Measurements from ENCODE around the gene BHLHA15. TPM values are rescaled to one million over a fixed set of nuclear protein-coding genes. Genes with fewer than 3 reads are reported as not detected.

BHLHA15 gene
- polyA plus RNA-seq, 1 of the 3 experiments (the other 2 are of a cell fraction), result 0.10 TPM

- no peak for TF ChIP-seq RAD21 (IDR thresholded peaks at IDR 0.05; ENCODE audit: low read length)
Measured at GRCh38 chr7:98200364-98200763, 10.9 kb upstream of the BHLHA15 start (continued).

DNA sequence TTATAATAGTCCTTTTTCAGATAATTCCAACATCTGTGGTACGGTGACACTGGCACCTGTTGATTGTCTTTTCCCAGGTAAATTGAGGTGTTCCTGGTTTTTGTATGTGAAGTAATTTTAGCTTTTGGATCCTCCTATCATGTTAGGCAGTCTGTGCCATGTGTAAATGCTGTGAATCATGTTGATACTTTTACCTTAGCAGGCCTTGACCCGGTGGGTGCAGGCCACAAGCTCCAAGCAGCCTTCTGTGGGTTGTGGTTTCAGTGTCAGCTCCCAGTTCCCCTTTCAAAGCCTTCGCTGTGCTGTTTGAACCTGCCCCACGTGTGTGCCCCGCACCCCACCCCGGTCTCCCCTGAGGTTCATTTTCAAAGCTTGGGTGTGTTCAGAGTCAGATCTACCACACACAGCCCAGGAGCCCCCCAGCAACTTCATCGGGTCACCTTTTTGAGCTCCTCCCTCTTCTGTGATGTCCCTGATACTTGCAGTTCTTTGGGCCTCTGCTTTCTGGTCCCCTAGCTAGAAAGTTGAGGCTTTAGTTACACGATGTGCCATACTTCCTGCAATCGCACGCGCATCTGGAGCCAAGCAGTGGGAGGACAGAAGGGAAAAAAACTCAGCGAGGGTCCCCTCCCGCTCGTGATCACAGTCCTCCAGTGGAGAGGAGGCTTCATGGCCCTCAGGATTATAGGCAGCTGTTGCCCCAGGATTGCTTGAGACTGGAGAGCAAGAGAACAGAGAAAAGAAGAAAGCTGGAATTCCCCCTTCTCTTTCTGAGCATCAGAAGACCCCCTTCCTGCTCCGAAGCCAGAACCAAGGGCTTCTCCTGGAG, 8.7 kb upstream of the BHLHA15 start:
- no peak overlapping the region for H3K4me3 ChIP-seq (ENCODE audit: low read depth in 2 of 2, low read length in 1 of 2)

GRCh38 chr7:98203261-98203963, 7.8 kb upstream of the BHLHA15 start:
- Histone ChIP-seq H4K20me1 (ENCODE audit: insufficient read depth) (no peaks in the 10 kb centered on the region), H3F3A (replicated peaks; ENCODE audit: insufficient read depth) (no peaks in the 10 kb centered on the region), H3K36me3 (replicated peaks in 1 of 2; ENCODE audit: control insufficient read depth in 1 of 2, insufficient read depth in 2 of 2, low read length in 1 of 2) (peaks cover 4 to 32% of the 10 kb centered on the region in 2 experiments), H3K27ac (ENCODE audit: low read depth in 2 of 2, low read length in 1 of 2) (no peak overlapping the region), H3K27me3 (ENCODE audit: insufficient read depth) (no peaks in the 10 kb centered on the region), H3K9ac (no peak overlapping the region), H3K79me2 (ENCODE audit: insufficient read depth) (no peaks in the 10 kb centered on the region; the same call in 1 of the 2 replicates), H3K9me3 (no peaks in the 10 kb centered on the region), H3K9me2 (no peaks in the 10 kb centered on the region), H3K4me2 (no peak overlapping the region), H3K4me3 (ENCODE audit: low read depth in 2 of 2, low read length in 1 of 2) (no peak overlapping the region), H2AFZ (ENCODE audit: low read depth) (no peak overlapping the region), H3K4me1 (ENCODE audit: control insufficient read depth in 1 of 2, insufficient read depth in 2 of 2, low read depth in 1 of 2, low read length in 1 of 2) (no peaks in the 10 kb centered on the region)
- CTCF ChIA-PET, result interaction anchor here (1.1 to 1.7 kb wide), 3 partner anchors 10 to 182 kb away, joined by 3 to 9 read pairs (median 4); no protein-coding TSS in a partner anchor
- 94% methylated on average over 23 of the region's 28 CpGs for WGBS (ENCODE audit: low lambda C conversion rate)
- POLR2A ChIA-PET, result no interaction called here
- DNase-seq, result no peak
- no peak for TF ChIP-seq MAX (IDR thresholded peaks at IDR 0.05; ENCODE audit: low read depth)
- no peak for TF ChIP-seq TAF1 (IDR thresholded peaks at IDR 0.05; ENCODE audit: borderline replicate concordance, low read depth, low read length)
- no peak for TF ChIP-seq GATA2 (CRISPR knock-in tag; IDR thresholded peaks at IDR 0.05)
- TF ChIP-seq, protein P1, sequence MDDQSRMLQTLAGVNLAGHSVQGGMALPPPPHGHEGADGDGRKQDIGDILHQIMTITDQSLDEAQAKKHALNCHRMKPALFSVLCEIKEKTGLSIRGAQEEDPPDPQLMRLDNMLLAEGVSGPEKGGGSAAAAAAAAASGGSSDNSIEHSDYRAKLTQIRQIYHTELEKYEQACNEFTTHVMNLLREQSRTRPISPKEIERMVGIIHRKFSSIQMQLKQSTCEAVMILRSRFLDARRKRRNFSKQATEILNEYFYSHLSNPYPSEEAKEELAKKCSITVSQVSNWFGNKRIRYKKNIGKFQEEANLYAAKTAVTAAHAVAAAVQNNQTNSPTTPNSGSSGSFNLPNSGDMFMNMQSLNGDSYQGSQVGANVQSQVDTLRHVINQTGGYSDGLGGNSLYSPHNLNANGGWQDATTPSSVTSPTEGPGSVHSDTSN (IDR thresholded peaks at IDR 0.05), result no peak
- TF ChIP-seq FOSL2 (IDR thresholded peaks at IDR 0.05; ENCODE audit: borderline replicate concordance, low read depth), result no peak
- TF ChIP-seq CHD2 (IDR thresholded peaks at IDR 0.05; ENCODE audit: low read length, partially characterized antibody), result no peak
- TF ChIP-seq GABPA (IDR thresholded peaks at IDR 0.05; ENCODE audit: low read depth), result no peak
- TF ChIP-seq JUND (IDR thresholded peaks at IDR 0.05), result no peak
- TF ChIP-seq ELF1 (IDR thresholded peaks at IDR 0.05), result no peak
- TF ChIP-seq RCOR1 (IDR thresholded peaks at IDR 0.05; ENCODE audit: low read length), result no peak
- no peak for TF ChIP-seq YY1 (IDR thresholded peaks at IDR 0.05; ENCODE audit: low read depth)
- no peak for TF ChIP-seq TCF12 (IDR thresholded peaks at IDR 0.05)
- no peak for TF ChIP-seq RFX5 (IDR thresholded peaks at IDR 0.05; ENCODE audit: low read length)
- no peak for TF ChIP-seq USF2 (IDR thresholded peaks at IDR 0.05; ENCODE audit: borderline replicate concordance, low read depth, low read length)
- TF ChIP-seq RAD21 (IDR thresholded peaks at IDR 0.05; ENCODE audit: low read length), result no peak
- no peak for TF ChIP-seq POLR2AphosphoS5 (IDR thresholded peaks at IDR 0.05; ENCODE audit: low read depth, low read length)
- TF ChIP-seq, protein P2, sequence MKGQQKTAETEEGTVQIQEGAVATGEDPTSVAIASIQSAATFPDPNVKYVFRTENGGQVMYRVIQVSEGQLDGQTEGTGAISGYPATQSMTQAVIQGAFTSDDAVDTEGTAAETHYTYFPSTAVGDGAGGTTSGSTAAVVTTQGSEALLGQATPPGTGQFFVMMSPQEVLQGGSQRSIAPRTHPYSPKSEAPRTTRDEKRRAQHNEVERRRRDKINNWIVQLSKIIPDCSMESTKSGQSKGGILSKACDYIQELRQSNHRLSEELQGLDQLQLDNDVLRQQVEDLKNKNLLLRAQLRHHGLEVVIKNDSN (IDR thresholded peaks at IDR 0.05; ENCODE audit: borderline replicate concordance, low read depth), result no peak
- no peak for TF ChIP-seq TEAD4 (IDR thresholded peaks at IDR 0.05; ENCODE audit: borderline replicate concordance, insufficient read depth)
- TF ChIP-seq RXRA (IDR thresholded peaks at IDR 0.05; ENCODE audit: borderline replicate concordance, low read depth), result no peak
- no peak for TF ChIP-seq FOXM1 (IDR thresholded peaks at IDR 0.05; ENCODE audit: low read depth)

More for the DNA sequence above, 8.7 kb upstream of the BHLHA15 start:
- POLR2A ChIA-PET, result no interaction called here
- Histone ChIP-seq H2AFZ (ENCODE audit: low read depth) (no peak overlapping the region), H3K4me2 (no peak overlapping the region), H4K20me1 (ENCODE audit: insufficient read depth) (no peaks in the 10 kb centered on the region), H3K9ac (no peak overlapping the region), H3K4me1 (ENCODE audit: control insufficient read depth in 1 of 2, insufficient read depth in 2 of 2, low read depth in 1 of 2, low read length in 1 of 2) (no peaks in the 10 kb centered on the region), H3K79me2 (ENCODE audit: insufficient read depth) (no peaks in the 10 kb centered on the region; the same call in 1 of the 2 replicates), H3K9me3 (no peaks in the 10 kb centered on the region), H3K27ac (ENCODE audit: low read depth in 2 of 2, low read length in 1 of 2) (no peak overlapping the region), H3K27me3 (ENCODE audit: insufficient read depth) (no peaks in the 10 kb centered on the region), H3K9me2 (no peaks in the 10 kb centered on the region), H3F3A (replicated peaks; ENCODE audit: insufficient read depth) (no peaks in the 10 kb centered on the region), H3K36me3 (replicated peaks in 1 of 2; ENCODE audit: control insufficient read depth in 1 of 2, insufficient read depth in 2 of 2, low read length in 1 of 2) (peaks cover 10 to 32% of the 10 kb centered on the region in 2 experiments)
- WGBS (ENCODE audit: low lambda C conversion rate), result 87% methylated on average over 15 of the region's 15 CpGs
- no peak for DNase-seq
- TF ChIP-seq FOXM1 (IDR thresholded peaks at IDR 0.05; ENCODE audit: low read depth), result no peak
- no peak for TF ChIP-seq GATA2 (CRISPR knock-in tag; IDR thresholded peaks at IDR 0.05)
- CTCF ChIA-PET, result interaction anchor here (0.7 to 1.7 kb wide), 2 partner anchors 34 to 91 kb away, joined by 3 to 9 read pairs; no protein-coding TSS in a partner anchor

Data from SK-N-SH (cell line).